HFFc6 (cell line): ENCODE data around the gene PABPN1L. TPM values are rescaled to one million over a fixed set of nuclear protein-coding genes. Genes with fewer than 3 reads are reported as not detected.

Source experiments
- DNase-seq: peaks from one replicate; pipeline ENCODE4 v3.0.0-alpha.2; 2018
- H3K27ac Mint-ChIP-seq: 2 replicates; pipeline ENCODE4 v1.8.0; 2020; ENCODE audit warnings: mild to moderate bottlenecking, mixed read lengths
- H3K27me3 Mint-ChIP-seq: 2 replicates; pipeline ENCODE4 v1.8.0; 2021; ENCODE audit warnings: mild to moderate bottlenecking, moderate library complexity, mixed read lengths; ENCODE audit not compliant: insufficient read depth
- H3K36me3 Mint-ChIP-seq: 2 replicates; pipeline ENCODE4 v1.8.0; 2021; ENCODE audit warnings: low read depth, mixed read lengths
- H3K4me1 Mint-ChIP-seq: 2 replicates; pipeline ENCODE4 v1.8.0; 2020; ENCODE audit warnings: low read depth, mixed read lengths
- H3K4me3 Mint-ChIP-seq: 2 replicates; pipeline ENCODE4 v1.8.0; 2020; ENCODE audit warnings: mild to moderate bottlenecking, moderate library complexity, mixed read lengths
- H3K9me3 Mint-ChIP-seq: 2 replicates; pipeline ENCODE4 v1.8.0; 2020; ENCODE audit warnings: mild to moderate bottlenecking, mixed read lengths
- CTCF ChIP-seq: fragments of 200-600 bp; sonication (generic); IDR thresholded peaks from 2 replicates; pipeline ENCODE4 v1.5.0; 2021; ENCODE audit warnings: antibody characterized with exemption, mild to moderate bottlenecking
- total RNA-seq, 6 experiments: library from RNA; stranded (reverse); fragmentation: NEBNext Ultra II Directional; extraction: Animal tissue kit (Norgen Biotek cat#: 25700); gene quantifications; 2 replicates in 1 of 6; 3 replicates in 5 of 6; pipeline ENCODE4 v1.2.3, GENCODE V29; 2021

Gene PABPN1L
- total RNA-seq, 6 experiments from 2014 or later, result not detected

- no peak for TF ChIP-seq CTCF
- Mint-ChIP-seq H3K27me3 (peaks cover 7% of the 10 kb centered on the region; the same call in 1 of the 2 replicates), H3K4me3 (no peak overlapping the region), H3K36me3 (no peaks in the 10 kb centered on the region), H3K4me1 (peaks cover 5% of the 10 kb centered on the region; the same call in 1 of the 2 replicates), H3K9me3 (no peaks in the 10 kb centered on the region), H3K27ac (no peak overlapping the region)
- no peak for DNase-seq
Observed at GRCh38 chr16:88904676-88905365, 38.4 kb upstream of the PABPN1L start.

- Mint-ChIP-seq H3K4me1 (peaks cover 5% of the 10 kb centered on the region; the same call in 1 of the 2 replicates), H3K36me3 (no peaks in the 10 kb centered on the region), H3K27me3 (peaks cover 11% of the 10 kb centered on the region; the same call in 1 of the 2 replicates), H3K27ac (no peak overlapping the region), H3K4me3 (no peak overlapping the region), H3K9me3 (no peaks in the 10 kb centered on the region)
- TF ChIP-seq CTCF, result no peak
- DNase-seq, result no peak
Observed at GRCh38 chr16:88903267-88903666, 36.8 kb upstream of the PABPN1L start.

- peaks cover 2% of the 10 kb centered on the region; the same call in 1 of the 2 replicates for H3K4me1 Mint-ChIP-seq
- no peaks in the 10 kb centered on the region for H3K9me3 Mint-ChIP-seq
- peaks cover 11% of the 10 kb centered on the region; the same call in 1 of the 2 replicates for H3K27me3 Mint-ChIP-seq
- no peak for DNase-seq
- no peak for TF ChIP-seq CTCF
- no peak overlapping the region for H3K27ac Mint-ChIP-seq
- no peak overlapping the region for H3K4me3 Mint-ChIP-seq
- H3K36me3 Mint-ChIP-seq, result no peaks in the 10 kb centered on the region
Observed at GRCh38 chr16:88902744-88903143, 36.3 kb upstream of the PABPN1L start.

- no peak for TF ChIP-seq CTCF
- Mint-ChIP-seq H3K9me3 (no peaks in the 10 kb centered on the region), H3K27me3 (peaks cover 8% of the 10 kb centered on the region; the same call in 1 of the 2 replicates), H3K4me1 (no peaks in the 10 kb centered on the region), H3K4me3 (no peak overlapping the region), H3K27ac (no peak overlapping the region), H3K36me3 (no peaks in the 10 kb centered on the region)
- DNase-seq, result no peak
Observed at GRCh38 chr16:88901718-88902337, 35.4 kb upstream of the PABPN1L start.

- no peaks in the 10 kb centered on the region for H3K4me1 Mint-ChIP-seq
- no peak for TF ChIP-seq CTCF
- no peak overlapping the region for H3K27ac Mint-ChIP-seq
- H3K4me3 Mint-ChIP-seq, result no peak overlapping the region
- no peaks in the 10 kb centered on the region for H3K9me3 Mint-ChIP-seq
- no peak for DNase-seq
- no peaks in the 10 kb centered on the region for H3K36me3 Mint-ChIP-seq
- peaks cover 8% of the 10 kb centered on the region; the same call in 1 of the 2 replicates for H3K27me3 Mint-ChIP-seq
Observed at GRCh38 chr16:88900662-88901052, 34.2 kb upstream of the PABPN1L start.
